Astrocyte (in vitro differentiated cells and primary cell): ENCODE measurements around the gene TPGS1. TPM values are rescaled to one million over a fixed set of nuclear protein-coding genes. Genes with fewer than 3 reads are reported as not detected.
A peak's percentile ranks its signal among the peaks of the same experiment; 100 is the strongest.

ENCODE experiments used
- DNase-seq: peaks from one replicate; pipeline ENCODE4 v3.0.0-alpha.2; 2010; ENCODE audit warnings: low read depth
- FAIRE-seq: peaks from 2 replicates; lab custom pipeline; 2011; peaks lifted over from hg19 to GRCh38; lab: Jason Lieb, UNC
- H2AFZ ChIP-seq: 2 replicates; pipeline ENCODE4 v1.6.0; 2012; ENCODE audit warnings: low read depth, low read length, inconsistent platforms
- H3K27ac ChIP-seq: 2 replicates; pipeline ENCODE4 v1.5.1; 2011; ENCODE audit warnings: low read depth, low read length, inconsistent platforms
- H3K27me3 ChIP-seq: 2 replicates; pipeline ENCODE4 v1.6.0; 2011; ENCODE audit warnings: low read length, inconsistent platforms; ENCODE audit not compliant: insufficient read depth
- H3K36me3 ChIP-seq: 2 replicates; pipeline ENCODE4 v1.5.1; 2011; ENCODE audit warnings: low read length, inconsistent platforms; ENCODE audit not compliant: insufficient read depth
- H3K4me1 ChIP-seq: 2 replicates; pipeline ENCODE4 v1.5.1; 2011; ENCODE audit warnings: low read length, inconsistent platforms; ENCODE audit not compliant: insufficient read depth
- H3K4me2 ChIP-seq: 2 replicates; pipeline ENCODE4 v1.6.0; 2012; ENCODE audit warnings: low read length, inconsistent platforms
- H3K4me3 ChIP-seq: 2 replicates; pipeline ENCODE4 v1.5.1; 2011; ENCODE audit warnings: low read depth, mild to moderate bottlenecking, low read length, inconsistent platforms; ENCODE audit not compliant: insufficient read depth
- H3K79me2 ChIP-seq: 2 replicates; pipeline ENCODE4 v1.6.0; 2012; ENCODE audit warnings: mild to moderate bottlenecking, low read length, inconsistent platforms; ENCODE audit not compliant: insufficient read depth
- H3K9ac ChIP-seq: 2 replicates; pipeline ENCODE4 v1.6.0; 2012; ENCODE audit warnings: mild to moderate bottlenecking, low read length, inconsistent platforms
- H3K9me3 ChIP-seq: 2 replicates; pipeline ENCODE4 v1.5.1; 2012; ENCODE audit warnings: low read depth, mild to moderate bottlenecking, low read length, inconsistent platforms; ENCODE audit not compliant: insufficient read depth
- H4K20me1 ChIP-seq: 2 replicates; pipeline ENCODE4 v1.6.0; 2012; ENCODE audit warnings: low read length, inconsistent platforms; ENCODE audit not compliant: insufficient read depth
- H3K27ac Mint-ChIP-seq: one replicate; pipeline ENCODE4 v1.8.0; 2021; ENCODE audit warnings: mild to moderate bottlenecking, mixed read lengths; ENCODE audit not compliant: unreplicated experiment
- H3K27me3 Mint-ChIP-seq: one replicate; pipeline ENCODE4 v1.8.0; 2021; ENCODE audit warnings: low read depth, mixed read lengths; ENCODE audit not compliant: unreplicated experiment
- H3K36me3 Mint-ChIP-seq: one replicate; pipeline ENCODE4 v1.8.0; 2021; ENCODE audit warnings: low read depth, mixed read lengths; ENCODE audit not compliant: unreplicated experiment
- H3K4me1 Mint-ChIP-seq: one replicate; pipeline ENCODE4 v1.8.0; 2021; ENCODE audit warnings: low read depth, mixed read lengths; ENCODE audit not compliant: unreplicated experiment
- H3K4me3 Mint-ChIP-seq: one replicate; pipeline ENCODE4 v1.8.0; 2021; ENCODE audit warnings: mild to moderate bottlenecking, moderate library complexity, mixed read lengths; ENCODE audit not compliant: unreplicated experiment
- H3K9me3 Mint-ChIP-seq: one replicate; pipeline ENCODE4 v1.8.0; 2021; ENCODE audit warnings: mild to moderate bottlenecking, mixed read lengths; ENCODE audit not compliant: unreplicated experiment
- CTCF ChIP-seq: IDR thresholded peaks from 2 replicates; pipeline ENCODE4 v1.5.1; 2011; ENCODE audit warnings: low read depth, mild to moderate bottlenecking, inconsistent platforms, low read length, moderate library complexity; ENCODE audit not compliant: insufficient read depth
- EZH2 ChIP-seq: IDR thresholded peaks from 2 replicates; pipeline ENCODE4 v1.6.1; 2012; ENCODE audit warnings: mild to moderate bottlenecking, low read length, inconsistent platforms; ENCODE audit not compliant: insufficient read depth
- total RNA-seq: library from RNA; stranded (reverse); gene quantifications from 2 replicates; pipeline ENCODE4 v1.2.1, GENCODE V29; 2021

The TPGS1 gene
- total RNA-seq, 1 donor from 2014 or later, result 17.9 TPM

GRCh38 chr19:541699-542098 lies 34.4 kb downstream of the TPGS1 start:
- H3K36me3 Mint-ChIP-seq, result peaks cover 2% of the 10 kb centered on the region
- no peak overlapping the region for H3K27ac ChIP-seq

GRCh38 chr19:542173-542866 lies 35.0 kb downstream of the TPGS1 start:
- H3K9me3 Mint-ChIP-seq, result no peaks in the 10 kb centered on the region
- H3K4me1 Mint-ChIP-seq, result no peaks in the 10 kb centered on the region
- FAIRE-seq (no peak), DNase-seq (no peak)
- no peak overlapping the region for H3K4me3 Mint-ChIP-seq
- Histone ChIP-seq H3K36me3 (no peaks in the 10 kb centered on the region), H3K27ac (no peak overlapping the region), H3K4me1 (no peaks in the 10 kb centered on the region), H2AFZ (no peak overlapping the region), H4K20me1 (peaks cover 27% of the 10 kb centered on the region), H3K79me2 (peaks cover 12% of the 10 kb centered on the region), H3K27me3 (no peaks in the 10 kb centered on the region), H3K9me3 (no peaks in the 10 kb centered on the region), H3K4me2 (no peak overlapping the region), H3K9ac (no peak overlapping the region), H3K4me3 (no peak overlapping the region)
- peak overlapping the region; percentile 41 for H3K27ac Mint-ChIP-seq
- TF ChIP-seq CTCF (no peak), EZH2 (no peak)
- no peaks in the 10 kb centered on the region for H3K27me3 Mint-ChIP-seq
- peaks cover 2% of the 10 kb centered on the region for H3K36me3 Mint-ChIP-seq

More at GRCh38 chr19:541699-542098, 34.4 kb downstream of the TPGS1 start:
- no peak overlapping the region for H3K4me3 Mint-ChIP-seq
- H3K27me3 Mint-ChIP-seq, result no peaks in the 10 kb centered on the region
- no peaks in the 10 kb centered on the region for H3K4me1 Mint-ChIP-seq
- H3K36me3 ChIP-seq, result no peaks in the 10 kb centered on the region
- H4K20me1 ChIP-seq, result peaks cover 32% of the 10 kb centered on the region
- no peak overlapping the region for H3K4me3 ChIP-seq
- no peak for FAIRE-seq
- peaks cover 16% of the 10 kb centered on the region for H3K79me2 ChIP-seq
- no peak overlapping the region for H3K4me2 ChIP-seq
- H2AFZ ChIP-seq, result no peak overlapping the region
- TF ChIP-seq EZH2, result no peak
- no peak for TF ChIP-seq CTCF
- no peaks in the 10 kb centered on the region for H3K9me3 Mint-ChIP-seq
- no peak for DNase-seq
- no peaks in the 10 kb centered on the region for H3K4me1 ChIP-seq
- H3K27me3 ChIP-seq, result no peaks in the 10 kb centered on the region
- no peaks in the 10 kb centered on the region for H3K9me3 ChIP-seq
- no peak overlapping the region for H3K9ac ChIP-seq
- peak overlapping the region; percentile 41 for H3K27ac Mint-ChIP-seq

DNA sequence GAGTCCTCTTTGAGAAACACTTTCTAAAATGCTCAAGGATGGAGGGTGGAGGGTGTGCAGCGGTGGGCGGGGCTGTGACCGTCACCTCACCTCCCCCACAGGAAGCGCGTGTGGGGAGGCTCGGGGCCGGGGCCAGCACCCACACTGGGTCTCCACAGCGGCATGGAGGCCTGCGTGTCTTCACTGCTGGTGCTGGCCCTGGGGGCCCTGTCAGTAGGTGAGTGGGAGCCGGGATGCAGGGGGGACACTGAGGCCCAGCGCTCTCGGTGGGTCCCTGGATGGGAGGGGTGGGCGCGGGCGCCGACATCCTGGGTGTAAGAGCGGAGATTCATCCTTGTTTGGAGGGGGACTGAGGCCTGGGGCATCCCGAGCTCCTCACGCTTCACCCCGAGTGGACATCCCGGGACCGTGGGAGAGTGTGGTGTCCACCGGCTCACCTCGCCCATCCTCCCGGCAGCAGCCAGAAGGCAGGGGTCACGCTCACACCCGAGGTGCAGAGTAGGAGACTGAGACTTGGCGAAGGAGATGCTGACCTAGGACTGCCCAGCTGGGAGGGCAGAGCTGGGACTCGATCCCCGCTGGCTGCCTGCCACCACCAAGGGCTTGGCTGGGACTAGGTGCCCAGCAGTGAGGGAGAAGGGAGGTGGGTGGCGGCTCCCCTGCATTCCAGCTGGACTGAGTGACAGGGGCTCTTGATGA lies 36.8 kb downstream of the TPGS1 start, which contains the start of gene GZMM:
Gene GZMM (plus strand): TSS at position 144 of the 699 bp plus-strand sequence. CDS start 19 bp downstream, at position 163.
- Mint-ChIP-seq H3K27me3 (no peaks in the 10 kb centered on the region), H3K4me3 (peak within 1 kb of the TSS; percentile 34), H3K36me3 (peaks cover 2% of the 10 kb centered on the region), H3K4me1 (no peaks in the 10 kb centered on the region), H3K27ac (peak within 1 kb of the TSS; percentile 75), H3K9me3 (no peaks in the 10 kb centered on the region)
- H3K79me2 ChIP-seq, result peaks cover 2% of the 10 kb centered on the region
- H2AFZ ChIP-seq, result no peak within 1 kb of the TSS
- no peaks in the 10 kb centered on the region for H3K27me3 ChIP-seq
- no peaks in the 10 kb centered on the region for H3K36me3 ChIP-seq
- no peak within 1 kb of the TSS for H3K27ac ChIP-seq
- TF ChIP-seq CTCF, result no peak
- no peak for TF ChIP-seq EZH2
- H3K9ac ChIP-seq, result no peak within 1 kb of the TSS
- H3K4me1 ChIP-seq, result no peaks in the 10 kb centered on the region
- no peaks in the 10 kb centered on the region for H3K9me3 ChIP-seq
- no peak for DNase-seq
- no peak within 1 kb of the TSS for H3K4me2 ChIP-seq
- H3K4me3 ChIP-seq, result no peak within 1 kb of the TSS
- FAIRE-seq, result no peak
- peaks cover 14% of the 10 kb centered on the region for H4K20me1 ChIP-seq
